Measurements from ENCODE around the gene TMEM176A.

GRCh38 chr7:150850273-150850672 is 49.7 kb downstream of the TMEM176A start:
- no peak for TF ChIP-seq CTCF (IDR thresholded peaks at IDR 0.05; ENCODE audit: borderline replicate concordance, extremely low read depth, low read length, poor library complexity, severe bottlenecking)
- no peak for TF ChIP-seq EZH2 (IDR thresholded peaks at IDR 0.05; ENCODE audit: borderline replicate concordance, low read depth, low read length, severe bottlenecking)

All from DND-41 (cell line).